ENCODE measurements around the gene E2F1. TPM values are rescaled to one million over a fixed set of nuclear protein-coding genes. Genes with fewer than 3 reads are reported as not detected.
A peak's percentile ranks its signal among the peaks of the same experiment; 100 is the strongest.

The E2F1 gene
- total RNA-seq: 1 to 10 TPM; 2.1 to 4.8 (median 3.1) TPM

- TF ChIP-seq CTCF (IDR thresholded peaks at IDR 0.05) (peak; percentile 26 to 55 (median 48)), POLR2A (IDR thresholded peaks at IDR 0.05) (peak in 1 of 4 donors; percentile 4)
- peaks cover 15 to 28% (median 17%) of the 10 kb centered on the region in 3 donors for H3K4me1 ChIP-seq
- H3K27me3 ChIP-seq: no peaks in the 10 kb centered on the region
- H3K9me3 ChIP-seq: no peaks in the 10 kb centered on the region
- intact Hi-C loops (cut with DNase I): no loop called here
- DNase-seq: peak; percentile 65
- H3K4me3 ChIP-seq: peak within 1 kb of the TSS; percentile 38 to 70 (median 52)
- 3 to 11% methylated on average over 13 to 34 of the region's 101 CpGs for WGBS, 2 donors
- H3K27ac ChIP-seq: peak within 1 kb of the TSS; percentile 76 to 90 (median 83)
- no peaks in the 10 kb centered on the region for H3K36me3 ChIP-seq
Measured at GRCh38 chr20:33686100-33686983, at the start of gene E2F1. Gene E2F1 (minus strand): TSS chr20:33686385. CDS start chr20:33686264, 121 bp downstream.

GRCh38 chr20:33733654-33734576 lies 47.7 kb upstream of the E2F1 start:
- peaks cover 0 to 10% (median 0%) of the 10 kb centered on the region in 3 donors for H3K36me3 ChIP-seq
- peak overlapping the region; percentile 71 to 97 (median 92) for H3K27ac ChIP-seq
- H3K4me3 ChIP-seq: peak overlapping the region in 1 of 4 donors; percentile 2
- H3K4me1 ChIP-seq: peaks cover 23 to 30% (median 25%) of the 10 kb centered on the region in 3 donors
- H3K9me3 ChIP-seq: peaks cover 13 to 25% (median 17%) of the 10 kb centered on the region in 3 donors
- H3K27me3 ChIP-seq: no peaks in the 10 kb centered on the region
- intact Hi-C loops (cut with DNase I): loop anchor here (10.0 kb wide), 1 partner anchor 269 kb away; no protein-coding TSS in a partner anchor
- TF ChIP-seq POLR2A (IDR thresholded peaks at IDR 0.05) (peak in 1 of 4 donors; percentile 22), CTCF (IDR thresholded peaks at IDR 0.05) (no peak)
- WGBS, 2 donors: 38 to 43% methylated on average over 4 to 5 of the region's 6 CpGs
- no peak for DNase-seq

- no peaks in the 10 kb centered on the region for H3K27me3 ChIP-seq
- 2 to 40% methylated on average over 1 to 15 of the region's 68 CpGs for WGBS, 2 donors
- peak overlapping the region; percentile 51 to 82 (median 62) for H3K4me3 ChIP-seq
- TF ChIP-seq CTCF (IDR thresholded peaks at IDR 0.05) (peak in 1 of 6 experiments; percentile 33), POLR2A (IDR thresholded peaks at IDR 0.05) (peak in 2 of 4 donors; percentile 40 to 59)
- peak overlapping the region; percentile 92 to 97 (median 95) for H3K27ac ChIP-seq
- peak; percentile 54 for DNase-seq
- peaks cover 0 to 10% (median 0%) of the 10 kb centered on the region in 3 donors for H3K36me3 ChIP-seq
- peaks cover 13 to 18% (median 14%) of the 10 kb centered on the region in 3 donors for H3K9me3 ChIP-seq
- peaks cover 23 to 30% (median 25%) of the 10 kb centered on the region in 3 donors for H3K4me1 ChIP-seq
- intact Hi-C loops (cut with DNase I): loop anchor here (10.0 kb wide), 1 partner anchor 268 kb away; no protein-coding TSS in a partner anchor
Measured at GRCh38 chr20:33732166-33732970, 46.2 kb upstream of the E2F1 start.

GRCh38 chr20:33731693-33732165 lies 45.5 kb upstream of the E2F1 start, which contains the start of gene ZNF341:
Gene ZNF341 (plus strand): TSS chr20:33731996. CDS start chr20:33732022, 26 bp downstream.
- WGBS, 2 donors: 11 to 25% methylated on average over 14 to 26 of the region's 57 CpGs
- peak; percentile 54 for DNase-seq
- Histone ChIP-seq H3K9me3 (peaks cover 8 to 11% (median 8%) of the 10 kb centered on the region in 3 donors), H3K36me3 (peaks cover 0 to 5% (median 0%) of the 10 kb centered on the region in 3 donors), H3K27ac (peak within 1 kb of the TSS; percentile 92 to 97 (median 95)), H3K4me1 (peaks cover 23 to 31% (median 25%) of the 10 kb centered on the region in 3 donors), H3K4me3 (peak within 1 kb of the TSS; percentile 51 to 82 (median 62)), H3K27me3 (no peaks in the 10 kb centered on the region)
- TF ChIP-seq CTCF (IDR thresholded peaks at IDR 0.05) (peak; percentile 81 to 95 (median 90)), POLR2A (IDR thresholded peaks at IDR 0.05) (peak in 1 of 4 donors; percentile 27)
- intact Hi-C loops (cut with DNase I): loop anchor here (10.0 kb wide), 1 partner anchor 267 kb away; no protein-coding TSS in a partner anchor

All from esophagus squamous epithelium (tissue), 5 donors.